SU-DHL-6 (cell line): ENCODE measurements around the gene PRX.

ENCODE experiments used
- H2AFZ ChIP-seq: fragments of 200-600 bp; sonication (generic); 2 replicates; pipeline ENCODE4 v1.6.1; 2014; ENCODE audit warnings: low read depth, mild to moderate bottlenecking, moderate library complexity, mixed read lengths, antibody characterized with exemption, low read length; ENCODE audit not compliant: severe bottlenecking
- H3F3A ChIP-seq: fragments of 200-600 bp; shearing (Covaris generic); 2 replicates; pipeline ENCODE4 v1.6.0; 2016; ENCODE audit warnings: antibody characterized with exemption, mild to moderate bottlenecking; ENCODE audit not compliant: insufficient read depth
- H3K27ac ChIP-seq: fragments of 200-600 bp; sonication (generic); 2 replicates; pipeline ENCODE4 v1.5.1; 2016; ENCODE audit warnings: low read depth, mild to moderate bottlenecking, low read length, moderate library complexity, mixed read lengths
- H3K27me3 ChIP-seq: fragments of 200-600 bp; sonication (generic), shearing (Covaris generic); 2 replicates; pipeline ENCODE4 v1.6.0; 2014; ENCODE audit warnings: mild to moderate bottlenecking, low read length
- H3K36me3 ChIP-seq: fragments of 200-600 bp; sonication (generic); 2 replicates; pipeline ENCODE4 v1.6.1; 2014; ENCODE audit warnings: mild to moderate bottlenecking, low read length, mixed read lengths
- H3K4me2 ChIP-seq: fragments of 300-600, 200-600 bp; shearing (Covaris generic), sonication (generic); 2 replicates; pipeline ENCODE4 v1.6.0; 2014; ENCODE audit warnings: low read length, low read depth, mild to moderate bottlenecking; ENCODE audit not compliant: poor library complexity, severe bottlenecking
- H3K4me3 ChIP-seq: fragments of 200-600 bp; sonication (generic); 2 replicates; pipeline ENCODE4 v1.5.1; 2014; ENCODE audit warnings: antibody characterized with exemption, low read length, mild to moderate bottlenecking, mixed read lengths; ENCODE audit not compliant: insufficient read depth, poor library complexity, severe bottlenecking
- H3K79me2 ChIP-seq: fragments of 200-600 bp; sonication (generic); 2 replicates; pipeline ENCODE4 v1.6.1; 2014; ENCODE audit warnings: mild to moderate bottlenecking, low read length, moderate library complexity; ENCODE audit not compliant: insufficient read depth
- H3K9ac ChIP-seq: fragments of 200-600 bp; sonication (generic); 2 replicates; pipeline ENCODE4 v1.7.0; 2014; ENCODE audit warnings: mild to moderate bottlenecking, low read length
- H3K9me2 ChIP-seq: fragments of 200-600 bp; sonication (generic); replicated peaks from 2 replicates; pipeline ENCODE4 v1.6.1; 2014; ENCODE audit warnings: low read length; ENCODE audit not compliant: insufficient read depth
- H3K9me3 ChIP-seq: fragments of 200-600 bp; sonication (generic); 2 replicates; pipeline ENCODE4 v1.6.1; 2014; ENCODE audit warnings: low read length, mixed read lengths; ENCODE audit not compliant: insufficient read depth
- H4K20me1 ChIP-seq: fragments of 200-600 bp; sonication (generic); 2 replicates; pipeline ENCODE4 v1.6.1; 2014; ENCODE audit warnings: low read depth, mild to moderate bottlenecking, antibody characterized with exemption, low read length, moderate library complexity, mixed read lengths
- CTCF ChIP-seq: fragments of 200-600 bp; sonication (generic); IDR thresholded peaks from one replicate; pipeline ENCODE4 v1.5.1; 2017; ENCODE audit warnings: antibody characterized with exemption, mild to moderate bottlenecking, low read length, moderate library complexity; ENCODE audit not compliant: insufficient read depth, poor library complexity, severe bottlenecking
- EZH2phosphoT487 ChIP-seq: fragments of 200-600 bp; sonication (generic), shearing (Covaris generic); conservative IDR thresholded peaks from 2 replicates; pipeline ENCODE4 v1.6.1; 2018; ENCODE audit warnings: mild to moderate bottlenecking, antibody characterized with exemption, low read length, moderate library complexity, mixed read lengths

The PRX gene

GRCh38 chr19:40449506-40449905 lies 36.3 kb upstream of the PRX start:
- H3K9me3 ChIP-seq = no peaks in the 10 kb centered on the region
- no peaks in the 10 kb centered on the region for H3K36me3 ChIP-seq
- H2AFZ ChIP-seq = no peak overlapping the region
- no peaks in the 10 kb centered on the region for H3F3A ChIP-seq
- no peaks in the 10 kb centered on the region for H3K27me3 ChIP-seq
- no peaks in the 10 kb centered on the region for H3K79me2 ChIP-seq
- TF ChIP-seq EZH2phosphoT487 (no peak), CTCF (no peak)
- no peak overlapping the region for H3K9ac ChIP-seq
- H3K4me3 ChIP-seq = no peak overlapping the region
- no peaks in the 10 kb centered on the region for H4K20me1 ChIP-seq
- no peak overlapping the region for H3K27ac ChIP-seq
- no peak overlapping the region for H3K4me2 ChIP-seq
- H3K9me2 ChIP-seq = no peaks in the 10 kb centered on the region

- H3K4me2 ChIP-seq = no peak overlapping the region
- H2AFZ ChIP-seq = no peak overlapping the region
- H4K20me1 ChIP-seq = no peaks in the 10 kb centered on the region
- no peaks in the 10 kb centered on the region for H3K27me3 ChIP-seq
- H3K36me3 ChIP-seq = no peaks in the 10 kb centered on the region
- H3K9me3 ChIP-seq = no peaks in the 10 kb centered on the region
- no peak overlapping the region for H3K4me3 ChIP-seq
- no peaks in the 10 kb centered on the region for H3K9me2 ChIP-seq
- TF ChIP-seq CTCF = no peak
- no peak for TF ChIP-seq EZH2phosphoT487
- H3K79me2 ChIP-seq = peaks cover 10% of the 10 kb centered on the region
- H3K9ac ChIP-seq = no peak overlapping the region
- peaks cover 5% of the 10 kb centered on the region for H3F3A ChIP-seq
- H3K27ac ChIP-seq = no peak overlapping the region
These were observed 33.1 kb upstream of the PRX start for GRCh38 chr19:40446263-40446784.

- no peaks in the 10 kb centered on the region for H3K9me2 ChIP-seq
- H3K36me3 ChIP-seq = no peaks in the 10 kb centered on the region
- H3K79me2 ChIP-seq = peaks cover 10% of the 10 kb centered on the region
- no peak overlapping the region for H2AFZ ChIP-seq
- H3F3A ChIP-seq = peaks cover 5% of the 10 kb centered on the region
- no peak overlapping the region for H3K4me3 ChIP-seq
- no peak overlapping the region for H3K4me2 ChIP-seq
- TF ChIP-seq EZH2phosphoT487 = no peak
- no peak for TF ChIP-seq CTCF
- H3K27me3 ChIP-seq = no peaks in the 10 kb centered on the region
- no peaks in the 10 kb centered on the region for H4K20me1 ChIP-seq
- no peak overlapping the region for H3K9ac ChIP-seq
- H3K9me3 ChIP-seq = no peaks in the 10 kb centered on the region
- H3K27ac ChIP-seq = no peak overlapping the region
These were observed 32.6 kb upstream of the PRX start for GRCh38 chr19:40445780-40446262.
